ENCODE measurements around the gene ZNRF1.

GRCh38 chr16:75075688-75076268 lies 77.0 kb downstream of the ZNRF1 start:
- TF ChIP-seq CTCF (IDR thresholded peaks at IDR 0.05): no peak
- no peak for TF ChIP-seq POLR2A (IDR thresholded peaks at IDR 0.05)

Data from testis (tissue), 2 donors.